Measurements from ENCODE around the gene NECTIN1. TPM values are rescaled to one million over a fixed set of nuclear protein-coding genes. Genes with fewer than 3 reads are reported as not detected.

The NECTIN1 gene
- total RNA-seq, 1 experiment from 2014 or later: 19.9 TPM

DNA sequence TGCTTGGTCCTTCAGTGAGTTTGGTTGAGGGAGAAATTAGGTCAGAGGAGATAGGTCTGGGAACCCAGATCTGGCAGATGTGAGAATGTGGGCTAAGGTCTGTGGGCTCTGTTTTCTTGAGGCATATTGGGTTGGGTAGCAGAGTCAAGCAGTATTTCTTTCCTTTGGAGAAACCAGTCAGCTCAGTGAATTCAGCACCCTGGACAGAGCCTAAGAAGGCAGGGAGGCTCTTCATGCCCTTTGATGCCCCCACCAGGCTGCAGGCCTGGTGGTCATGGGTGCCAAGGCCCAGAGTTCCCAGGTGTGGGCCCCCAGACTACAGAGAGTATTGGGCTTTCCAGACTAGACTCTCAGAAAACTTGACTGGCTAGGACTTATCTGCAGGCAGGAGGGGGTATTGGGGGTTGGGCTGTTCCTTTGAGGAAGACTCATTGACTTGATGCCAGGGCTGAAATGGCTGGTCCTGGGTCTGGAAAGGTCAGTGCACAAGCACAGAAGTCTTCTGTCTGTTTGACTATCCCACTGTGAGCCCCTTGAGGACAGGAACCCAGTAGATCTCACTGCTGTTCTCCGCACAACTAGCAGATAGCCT is 45.3 kb upstream of the NECTIN1 start:
- no peak overlapping the region for H2AFZ ChIP-seq (ENCODE audit: low read length)
- no peaks in the 10 kb centered on the region for H3K9me3 ChIP-seq (ENCODE audit: low read length)
- intact Hi-C loops (cut with micrococcal nuclease): no loop called here
- DNase-seq: peak; percentile 51
- H3K9me2 ChIP-seq (replicated peaks; ENCODE audit: low read length): no peaks in the 10 kb centered on the region
- H3K4me1 ChIP-seq (ENCODE audit: insufficient read depth, low read length): no peaks in the 10 kb centered on the region
- no peaks in the 10 kb centered on the region for H4K20me1 ChIP-seq (ENCODE audit: low read length)
- ChIA-PET POLR2A (ENCODE audit: unreplicated experiment) (no interaction called here), CTCF (no interaction called here)
- no peaks in the 10 kb centered on the region for H3F3A ChIP-seq (ENCODE audit: low read length, unreplicated experiment)
- no TSS peak for BruUV-seq (replicated peaks)
- no peaks in the 10 kb centered on the region for H3K79me2 ChIP-seq (ENCODE audit: low read length)
- no peak overlapping the region for H3K9ac ChIP-seq (ENCODE audit: low read length)
- H3K27me3 ChIP-seq (ENCODE audit: low read length): peaks cover 61% of the 10 kb centered on the region
- H3K36me3 ChIP-seq (ENCODE audit: low read depth, low read length): no peaks in the 10 kb centered on the region
- H3K27ac ChIP-seq (ENCODE audit: low read length): no peak overlapping the region
- H3K4me3 ChIP-seq (ENCODE audit: low read length): no peak overlapping the region
- no peak for ATAC-seq
- no peak for TF ChIP-seq EZH2 (IDR thresholded peaks at IDR 0.05; ENCODE audit: low read length, unreplicated experiment)
- TF ChIP-seq EZH2phosphoT487 (IDR thresholded peaks at IDR 0.05; ENCODE audit: borderline replicate concordance, low read length): no peak
- TF ChIP-seq, protein P1, sequence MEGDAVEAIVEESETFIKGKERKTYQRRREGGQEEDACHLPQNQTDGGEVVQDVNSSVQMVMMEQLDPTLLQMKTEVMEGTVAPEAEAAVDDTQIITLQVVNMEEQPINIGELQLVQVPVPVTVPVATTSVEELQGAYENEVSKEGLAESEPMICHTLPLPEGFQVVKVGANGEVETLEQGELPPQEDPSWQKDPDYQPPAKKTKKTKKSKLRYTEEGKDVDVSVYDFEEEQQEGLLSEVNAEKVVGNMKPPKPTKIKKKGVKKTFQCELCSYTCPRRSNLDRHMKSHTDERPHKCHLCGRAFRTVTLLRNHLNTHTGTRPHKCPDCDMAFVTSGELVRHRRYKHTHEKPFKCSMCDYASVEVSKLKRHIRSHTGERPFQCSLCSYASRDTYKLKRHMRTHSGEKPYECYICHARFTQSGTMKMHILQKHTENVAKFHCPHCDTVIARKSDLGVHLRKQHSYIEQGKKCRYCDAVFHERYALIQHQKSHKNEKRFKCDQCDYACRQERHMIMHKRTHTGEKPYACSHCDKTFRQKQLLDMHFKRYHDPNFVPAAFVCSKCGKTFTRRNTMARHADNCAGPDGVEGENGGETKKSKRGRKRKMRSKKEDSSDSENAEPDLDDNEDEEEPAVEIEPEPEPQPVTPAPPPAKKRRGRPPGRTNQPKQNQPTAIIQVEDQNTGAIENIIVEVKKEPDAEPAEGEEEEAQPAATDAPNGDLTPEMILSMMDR (conservative IDR thresholded peaks at IDR 0.05; ENCODE audit: low read depth, low read length): no peak
- no peak overlapping the region for H3K4me2 ChIP-seq (ENCODE audit: low read length)

- Histone ChIP-seq H3K4me1 (ENCODE audit: insufficient read depth, low read length) (no peaks in the 10 kb centered on the region), H3F3A (ENCODE audit: low read length, unreplicated experiment) (no peaks in the 10 kb centered on the region), H3K36me3 (ENCODE audit: low read depth, low read length) (no peaks in the 10 kb centered on the region), H3K79me2 (ENCODE audit: low read length) (no peaks in the 10 kb centered on the region), H3K4me2 (ENCODE audit: low read length) (no peak overlapping the region), H3K27ac (ENCODE audit: low read length) (no peak overlapping the region), H3K9me3 (ENCODE audit: low read length) (no peaks in the 10 kb centered on the region), H4K20me1 (ENCODE audit: low read length) (no peaks in the 10 kb centered on the region), H2AFZ (ENCODE audit: low read length) (no peak overlapping the region), H3K9ac (ENCODE audit: low read length) (no peak overlapping the region), H3K9me2 (replicated peaks; ENCODE audit: low read length) (no peaks in the 10 kb centered on the region), H3K27me3 (ENCODE audit: low read length) (peaks cover 58% of the 10 kb centered on the region), H3K4me3 (ENCODE audit: low read length) (no peak overlapping the region)
- ChIA-PET CTCF (no interaction called here), POLR2A (ENCODE audit: unreplicated experiment) (no interaction called here)
- ATAC-seq: no peak
- intact Hi-C loops (cut with micrococcal nuclease): no loop called here
- DNase-seq: no peak
- TF ChIP-seq EZH2 (IDR thresholded peaks at IDR 0.05; ENCODE audit: low read length, unreplicated experiment) (no peak), EZH2phosphoT487 (IDR thresholded peaks at IDR 0.05; ENCODE audit: borderline replicate concordance, low read length) (no peak)
- TF ChIP-seq, protein P1 (conservative IDR thresholded peaks at IDR 0.05; ENCODE audit: low read depth, low read length): no peak
- no TSS peak for BruUV-seq (replicated peaks)
These were observed 43.8 kb upstream of the NECTIN1 start for GRCh38 chr11:119772641-119773415.

- H2AFZ ChIP-seq (ENCODE audit: low read length): no peak overlapping the region
- ChIA-PET CTCF (no interaction called here), POLR2A (ENCODE audit: unreplicated experiment) (no interaction called here)
- no peak for ATAC-seq
- no peaks in the 10 kb centered on the region for H4K20me1 ChIP-seq (ENCODE audit: low read length)
- H3K27me3 ChIP-seq (ENCODE audit: low read length): peaks cover 58% of the 10 kb centered on the region
- H3K9ac ChIP-seq (ENCODE audit: low read length): no peak overlapping the region
- no peak overlapping the region for H3K4me2 ChIP-seq (ENCODE audit: low read length)
- no peak for TF ChIP-seq EZH2phosphoT487 (IDR thresholded peaks at IDR 0.05; ENCODE audit: borderline replicate concordance, low read length)
- TF ChIP-seq, protein P1 (conservative IDR thresholded peaks at IDR 0.05; ENCODE audit: low read depth, low read length): no peak
- TF ChIP-seq EZH2 (IDR thresholded peaks at IDR 0.05; ENCODE audit: low read length, unreplicated experiment): no peak
- H3F3A ChIP-seq (ENCODE audit: low read length, unreplicated experiment): no peaks in the 10 kb centered on the region
- BruUV-seq (replicated peaks): no TSS peak
- no peaks in the 10 kb centered on the region for H3K4me1 ChIP-seq (ENCODE audit: insufficient read depth, low read length)
- no peaks in the 10 kb centered on the region for H3K9me2 ChIP-seq (replicated peaks; ENCODE audit: low read length)
- DNase-seq: no peak
- H3K36me3 ChIP-seq (ENCODE audit: low read depth, low read length): no peaks in the 10 kb centered on the region
- intact Hi-C loops (cut with micrococcal nuclease): no loop called here
- no peaks in the 10 kb centered on the region for H3K9me3 ChIP-seq (ENCODE audit: low read length)
- H3K79me2 ChIP-seq (ENCODE audit: low read length): no peaks in the 10 kb centered on the region
- H3K4me3 ChIP-seq (ENCODE audit: low read length): no peak overlapping the region
- H3K27ac ChIP-seq (ENCODE audit: low read length): no peak overlapping the region
These were observed 43.1 kb upstream of the NECTIN1 start for GRCh38 chr11:119772076-119772475.

All from PC-3 (cell line).